LoVo (cell line): Measurements from ENCODE around the gene NKX2-4.
"Not testable (repeated sequence)": the region's sequence is repeated elsewhere in the genome, so short reads cannot be mapped to it uniquely, and the experiment has no call there.

Experiments used
- DNase-seq: peaks from one replicate; pipeline ENCODE4 v3.0.0-alpha.2; 2016; ENCODE audit warnings: low spot score

The NKX2-4 gene

DNA sequence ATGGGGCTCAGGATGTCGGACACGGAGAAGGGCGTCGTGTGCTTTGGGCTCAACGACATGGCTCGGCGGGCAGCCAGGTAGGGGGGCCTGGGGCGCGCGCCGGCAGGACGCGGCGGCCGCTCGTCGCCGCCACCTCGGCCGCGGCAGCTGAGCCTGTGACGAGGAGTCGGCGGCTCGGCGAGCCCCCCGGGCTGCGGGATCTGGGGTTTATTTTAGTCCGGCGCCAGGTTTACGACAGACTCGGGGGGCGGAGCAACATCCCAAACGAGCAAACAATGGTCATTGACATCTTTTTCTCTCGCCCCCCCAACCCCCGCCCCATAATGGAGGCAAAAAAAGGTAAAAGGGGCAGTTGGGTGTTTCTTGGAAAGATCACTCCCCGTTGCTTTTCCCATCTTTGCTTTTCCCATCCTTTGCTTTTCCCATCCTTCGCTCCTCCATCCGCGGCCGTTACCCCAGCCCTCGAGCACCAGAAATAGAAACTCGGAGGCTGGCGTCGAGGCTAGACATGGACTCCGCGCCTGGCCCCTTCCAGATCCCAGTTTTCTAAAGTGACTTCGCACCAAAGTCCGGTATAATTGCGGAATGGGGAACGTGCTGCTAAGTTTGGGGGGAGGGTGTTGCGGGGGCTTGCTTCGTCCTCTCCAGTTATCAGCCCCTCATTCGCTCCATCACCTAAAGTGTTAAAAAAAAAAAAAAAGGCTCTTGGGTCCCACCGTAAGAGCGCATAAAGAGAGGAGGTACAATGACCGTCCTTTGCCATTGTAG is at the start of gene NKX2-4:
Gene NKX2-4 (minus strand): TSS at position 186 of the 768 bp plus-strand sequence. CDS start 127 bp downstream, at position 59.
- DNase-seq: no peak

DNA sequence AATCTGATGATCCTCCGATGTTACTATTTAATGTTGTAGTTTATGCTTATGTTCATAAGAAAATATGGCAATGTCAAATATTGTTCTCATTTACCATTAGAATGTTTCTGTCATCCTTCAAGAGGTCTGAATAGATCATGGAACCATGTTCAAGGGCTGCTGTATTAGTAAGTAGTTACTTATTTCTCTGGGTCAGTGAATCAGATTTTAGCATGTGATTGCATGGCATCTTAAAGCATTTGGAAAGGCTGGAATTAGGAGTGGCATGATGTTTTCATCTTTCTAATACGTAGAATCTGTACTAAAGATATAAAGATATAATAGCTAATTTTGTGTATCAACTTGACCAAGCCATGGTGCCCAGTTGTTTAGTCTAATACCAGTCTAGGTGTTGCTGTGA is 40.5 kb upstream of the NKX2-4 start:
- no peak for DNase-seq

GRCh38 chr20:21437248-21437647 is 39.9 kb upstream of the NKX2-4 start:
- no peak for DNase-seq

- no peak for DNase-seq
Observed at GRCh38 chr20:21436205-21436604, 38.9 kb upstream of the NKX2-4 start.

DNA sequence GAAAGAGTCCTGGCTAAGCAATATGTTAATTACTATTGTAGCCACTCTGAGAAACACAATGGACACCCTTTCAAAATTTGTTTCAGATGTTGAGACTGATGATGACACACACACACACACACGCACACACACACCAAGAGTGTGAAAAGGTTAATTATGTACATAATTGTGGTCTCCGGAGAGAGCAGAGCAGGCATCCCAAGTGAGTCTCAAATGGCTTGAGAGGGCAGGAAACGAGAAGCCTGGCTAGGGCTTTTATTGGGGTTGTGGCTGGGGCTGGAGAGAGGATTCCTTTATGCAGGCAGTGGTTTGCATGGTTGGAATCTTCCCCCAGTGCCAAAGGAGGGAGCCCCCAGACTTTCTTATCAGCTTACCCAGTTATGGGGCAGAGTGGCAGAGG is 38.2 kb upstream of the NKX2-4 start:
- DNase-seq: no peak

DNA sequence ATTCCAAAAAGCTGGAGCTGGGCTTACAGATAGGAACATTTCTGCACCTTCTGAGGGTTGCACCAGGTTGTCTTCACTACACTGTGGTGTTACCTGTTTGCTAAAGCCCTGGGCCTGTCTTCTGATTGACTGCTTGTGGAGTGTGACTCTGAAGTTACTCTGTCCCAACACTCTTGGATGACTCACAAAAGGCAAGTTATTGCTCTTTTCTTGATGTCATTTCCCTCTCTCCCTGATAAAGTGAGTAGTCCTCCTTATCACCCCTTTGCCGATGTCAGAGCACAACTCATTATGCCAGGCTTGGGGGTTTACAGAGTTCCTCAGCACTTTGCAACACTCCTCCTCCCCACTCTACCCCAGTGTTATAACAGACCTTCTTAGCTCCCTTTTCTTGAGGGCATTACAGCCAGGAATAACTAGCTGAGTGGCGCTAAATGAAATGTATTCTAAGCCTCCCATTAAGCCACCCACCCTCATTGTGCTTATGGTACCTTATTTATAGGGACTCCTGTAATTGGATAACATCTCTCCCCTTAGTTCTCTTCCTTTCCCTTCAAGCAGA is 36.1 kb upstream of the NKX2-4 start:
- no peak for DNase-seq

- DNase-seq: no peak
Observed at GRCh38 chr20:21432911-21433310, 35.6 kb upstream of the NKX2-4 start.

DNA sequence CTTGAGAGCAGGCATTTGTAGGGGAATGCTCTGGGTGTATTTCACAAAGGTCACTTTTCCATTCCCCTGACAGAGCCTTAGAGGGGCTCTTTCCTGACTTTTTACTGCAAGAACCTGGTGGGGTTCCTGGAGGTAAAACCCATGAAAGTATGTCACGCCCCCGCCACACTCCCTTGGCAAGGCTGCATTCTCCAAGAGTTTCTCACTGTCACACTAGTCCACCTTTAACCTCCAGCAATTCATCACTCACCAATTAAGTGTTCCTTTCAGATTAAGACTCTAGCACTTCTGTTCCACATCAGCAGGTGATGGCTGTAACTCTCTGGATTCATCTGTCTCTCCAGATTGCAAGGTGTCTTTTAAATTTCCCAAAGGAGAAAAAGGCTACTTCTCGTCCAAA is 32.7 kb upstream of the NKX2-4 start:
- no peak for DNase-seq

GRCh38 chr20:21424846-21425245 is 27.5 kb upstream of the NKX2-4 start:
- DNase-seq: no peak

DNA sequence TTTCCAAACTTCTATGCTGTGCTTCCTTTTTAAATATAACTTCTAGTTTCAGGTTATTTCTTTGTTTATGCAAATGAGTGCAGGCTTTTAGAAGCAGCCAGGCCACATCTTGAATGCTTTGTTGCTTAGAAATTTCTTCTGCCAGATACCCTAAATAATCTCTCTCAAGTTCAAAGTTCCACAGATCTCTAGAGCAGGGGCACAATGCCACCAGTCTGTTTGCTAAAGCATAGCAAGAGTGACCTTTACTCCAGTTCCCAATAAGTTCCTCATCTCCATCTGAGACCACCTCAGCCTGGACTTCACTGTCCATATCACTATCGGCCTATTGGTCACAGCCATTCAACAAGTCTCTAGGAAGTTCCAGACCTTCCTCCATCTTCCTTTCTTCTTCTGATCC is 26.4 kb upstream of the NKX2-4 start:
- DNase-seq: not testable (repeated sequence)

DNA sequence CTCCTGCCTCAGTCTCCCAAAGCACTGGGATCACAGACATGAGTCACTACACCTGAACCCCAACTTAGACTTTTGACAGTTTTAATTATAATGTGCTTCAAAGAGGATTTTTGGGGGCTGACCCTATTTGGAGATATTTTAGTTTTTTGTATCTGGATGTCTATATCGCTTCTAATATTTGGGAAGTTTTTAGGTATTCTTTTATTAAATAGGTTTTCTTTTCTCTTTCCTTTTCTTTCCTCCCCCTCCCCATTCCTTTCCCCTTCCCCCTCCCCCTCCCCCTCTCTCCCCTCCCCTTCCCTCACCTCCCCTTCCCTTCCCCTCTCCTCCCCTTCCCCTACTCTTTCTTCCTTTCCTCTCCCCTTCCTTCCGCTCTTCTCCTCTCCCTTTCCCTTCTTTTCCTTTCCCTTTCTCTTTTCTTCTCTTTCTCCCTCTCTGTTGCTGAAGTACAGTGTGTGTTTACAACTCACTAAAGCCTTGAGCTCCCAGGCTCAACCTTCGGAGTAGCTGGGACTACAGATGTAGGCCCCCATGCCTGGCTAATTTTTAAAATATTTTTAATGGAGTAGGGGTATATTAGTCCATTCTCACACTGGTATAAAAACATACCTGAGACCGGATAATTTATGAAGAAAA is 24.4 kb upstream of the NKX2-4 start:
- DNase-seq: no peak

GRCh38 chr20:21419147-21419546 is 21.8 kb upstream of the NKX2-4 start:
- not testable (repeated sequence) for DNase-seq

GRCh38 chr20:21413996-21414395 is 16.7 kb upstream of the NKX2-4 start:
- DNase-seq: not testable (repeated sequence)

- no peak for DNase-seq
Observed at GRCh38 chr20:21411725-21412124, 14.4 kb upstream of the NKX2-4 start.

DNA sequence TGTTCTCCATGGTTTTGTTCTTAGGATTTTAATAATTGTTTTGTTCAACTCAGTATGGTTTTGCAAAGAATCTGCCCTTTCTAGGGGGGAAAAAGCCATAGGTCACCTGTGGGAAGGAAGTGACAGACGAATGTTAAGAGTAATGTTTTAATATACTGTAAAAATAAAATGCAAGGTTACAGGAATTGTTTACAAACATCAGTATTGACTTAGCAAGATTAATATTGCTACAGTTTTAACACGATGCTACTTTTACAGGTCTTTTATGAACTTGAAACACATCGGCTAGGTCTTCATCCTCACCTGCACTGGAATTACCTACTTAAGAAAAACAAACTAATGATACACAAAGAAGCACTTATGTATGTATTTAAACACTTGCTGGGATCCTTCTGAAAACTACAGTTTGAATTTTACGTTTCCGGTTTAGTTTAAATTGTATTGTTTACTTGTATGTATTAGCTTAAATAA is 1.7 kb upstream of the NKX2-4 start:
- DNase-seq: no peak

DNA sequence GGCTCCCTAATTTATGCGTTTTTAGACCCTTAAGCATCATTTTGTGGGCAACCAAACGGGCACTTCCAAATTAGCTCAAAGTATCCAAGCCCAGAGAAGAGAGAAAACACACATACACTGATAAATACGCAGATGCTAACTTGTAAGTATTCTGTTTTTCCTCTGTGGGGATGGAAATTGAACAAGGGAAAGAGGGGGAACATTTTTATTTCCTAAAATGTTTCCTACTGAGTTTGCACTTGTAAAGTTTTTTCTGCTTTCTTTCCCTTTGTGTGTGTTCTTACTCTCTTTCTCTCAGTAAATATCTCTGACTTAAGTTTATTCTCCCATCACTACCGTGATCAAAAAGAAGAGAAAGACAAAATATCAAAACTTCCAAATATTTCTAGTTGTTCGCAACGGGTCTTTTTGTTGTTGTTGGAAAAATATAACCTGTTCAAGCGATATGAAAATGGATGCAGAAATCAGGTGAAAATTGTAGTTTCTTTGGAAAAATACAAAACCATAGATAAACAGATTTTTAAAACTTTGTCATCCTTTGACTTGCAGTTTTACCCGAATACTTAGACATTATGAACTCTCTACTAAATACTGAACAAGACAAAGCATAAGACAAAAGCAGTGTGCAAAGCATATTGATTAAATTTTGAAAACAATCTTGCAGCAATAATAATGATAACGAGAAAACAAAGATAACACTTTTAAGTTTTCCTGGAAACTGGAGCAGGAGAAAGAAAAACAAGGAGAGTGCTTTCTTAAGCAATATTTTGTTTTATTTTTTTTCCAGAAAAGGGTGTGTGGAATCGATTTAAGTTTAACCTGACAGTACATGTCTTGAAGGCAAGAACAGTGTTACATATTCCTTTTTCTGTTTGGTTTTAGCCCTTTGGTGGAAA is 1.0 kb upstream of the NKX2-4 start:
- DNase-seq: no peak

DNA sequence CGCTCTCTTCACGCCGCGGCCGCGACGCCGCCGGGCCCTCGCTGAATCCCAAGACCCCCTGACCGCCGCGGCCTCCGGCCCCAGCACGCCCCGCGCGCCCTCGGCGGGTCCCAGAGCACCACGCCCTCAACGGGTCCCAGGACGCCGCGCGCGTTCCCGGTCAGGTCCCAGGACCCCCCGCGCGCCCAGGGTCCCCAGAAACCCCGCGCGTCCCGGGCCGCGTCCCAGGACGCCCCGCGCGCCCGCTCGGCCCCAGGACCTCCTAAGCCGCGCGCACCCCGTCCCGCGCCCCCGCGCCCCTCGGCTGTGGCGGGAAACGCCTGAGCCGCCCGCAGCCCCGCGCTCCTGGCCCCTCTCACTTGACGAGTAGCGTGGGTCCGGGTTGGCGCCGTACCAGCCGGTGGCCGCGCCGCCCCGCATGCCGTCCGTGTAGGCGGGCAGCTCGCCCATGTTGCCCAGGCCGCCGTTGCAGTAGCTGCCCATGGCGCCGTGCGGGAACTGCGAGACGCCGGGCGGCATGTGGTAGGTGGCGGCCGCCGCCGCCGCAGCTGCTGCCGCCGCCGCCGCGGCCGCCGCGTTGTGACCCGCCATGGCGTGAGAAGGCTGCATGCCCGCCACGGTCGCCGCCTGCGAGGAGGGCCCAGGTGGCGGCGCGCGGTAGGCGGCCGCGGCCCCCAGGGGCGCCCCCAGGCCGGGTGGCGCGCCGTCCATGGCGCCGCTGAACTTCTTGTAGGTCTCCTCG is 556 bp downstream of the NKX2-4 start:
- no peak for DNase-seq

- no peak for DNase-seq
Observed at GRCh38 chr20:21395666-21396598, 1.4 kb downstream of the NKX2-4 start.

DNA sequence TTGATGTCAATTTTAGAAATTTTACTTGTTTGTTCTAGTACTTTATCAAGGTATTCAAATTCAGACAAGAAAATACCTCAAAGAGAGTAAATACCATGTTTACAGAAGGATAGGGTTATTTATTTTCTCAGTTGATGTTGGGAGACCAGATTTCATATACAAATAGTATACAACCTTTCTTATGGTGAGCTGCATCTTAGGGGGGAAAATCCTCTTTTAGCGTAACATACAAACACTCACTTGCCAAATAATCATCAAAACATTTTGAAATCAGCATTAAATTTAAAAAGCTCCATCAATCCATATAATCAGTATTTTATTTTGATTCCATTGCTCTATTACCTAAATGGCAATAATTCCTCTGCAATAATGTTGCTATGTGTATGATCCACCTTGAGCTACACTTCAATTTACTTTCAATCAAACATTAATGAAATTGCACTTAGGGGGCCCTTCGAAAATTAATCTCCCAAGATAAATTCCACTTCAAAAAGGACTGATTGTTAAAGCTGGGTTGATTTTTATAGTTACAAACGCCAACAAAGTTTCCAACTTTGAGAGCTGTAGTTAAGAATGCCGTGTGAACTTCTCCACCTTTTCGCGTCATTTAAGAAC is 2.2 kb downstream of the NKX2-4 start:
- no peak for DNase-seq

DNA sequence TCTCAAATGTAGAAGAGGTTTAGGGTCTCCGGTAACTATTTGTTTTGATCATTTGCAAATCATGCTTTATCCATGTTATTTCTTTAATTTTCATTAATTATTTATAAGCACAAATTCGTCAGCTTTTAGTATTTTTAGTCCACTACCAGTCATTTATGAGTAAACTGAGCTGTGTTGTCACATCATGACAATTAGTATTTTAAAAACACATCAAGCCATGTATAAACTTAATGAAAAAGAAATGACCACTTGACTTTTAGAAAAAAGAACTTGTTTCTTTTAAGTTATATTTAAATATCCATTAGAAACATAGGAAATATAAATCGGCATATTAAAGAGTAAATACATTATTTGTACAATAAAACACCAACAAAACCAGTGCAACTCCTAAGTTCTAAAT is 2.8 kb downstream of the NKX2-4 start:
- DNase-seq: no peak
